WTC11 (cell line): ENCODE results near the gene VAMP2. TPM values are rescaled to one million over a fixed set of nuclear protein-coding genes. Genes with fewer than 3 reads are reported as not detected.

Source experiments
- ATAC-seq: fragments of 200-7000 bp; cut with Tn5 transposase; 2 replicates; pipeline ENCODE4 v1.10.0; 2021; ENCODE audit warnings: mild to moderate bottlenecking, moderate library complexity
- CTCF ChIA-PET: fragments of 300-600 bp; sonication (Branson Sonifier 250); formaldehyde crosslinking; loops from one replicate; lab custom pipeline; 2021; ENCODE audit warnings: antibody characterized with exemption; lab: Charles Lee
- POLR2A ChIA-PET: fragments of 350-600 bp; sonication (Branson Sonifier 250); formaldehyde crosslinking; loops from one replicate; lab custom pipeline; 2021; ENCODE audit warnings: antibody characterized with exemption; lab: Charles Lee
- DNase-seq: peaks from one replicate; pipeline ENCODE4 v3.0.0; 2021; ENCODE audit warnings: low spot score
- H3K27ac Mint-ChIP-seq: 2 replicates; pipeline ENCODE4 v1.8.0; 2021; ENCODE audit warnings: mixed read lengths
- H3K27me3 Mint-ChIP-seq: 2 replicates; pipeline ENCODE4 v1.8.0; 2021; ENCODE audit warnings: low read depth, mild to moderate bottlenecking, moderate library complexity, mixed read lengths
- H3K36me3 Mint-ChIP-seq: 2 replicates; pipeline ENCODE4 v1.8.0; 2021; ENCODE audit warnings: mixed read lengths
- H3K4me1 Mint-ChIP-seq: 2 replicates; pipeline ENCODE4 v1.8.0; 2022; ENCODE audit warnings: mixed read lengths
- H3K4me3 Mint-ChIP-seq: 2 replicates; pipeline ENCODE4 v1.8.0; 2021; ENCODE audit warnings: mild to moderate bottlenecking, moderate library complexity, mixed read lengths
- H3K9me3 Mint-ChIP-seq: 2 replicates; pipeline ENCODE4 v1.8.0; 2021; ENCODE audit warnings: mixed read lengths
- AFF4 ChIP-seq: sonication (generic); formaldehyde crosslinking; IDR thresholded peaks from 2 replicates; pipeline ENCODE4 v1.8.1; 2023; ENCODE audit warnings: mild to moderate bottlenecking, missing genetic modification reagents, borderline replicate concordance
- CREB1 ChIP-seq: sonication (generic); formaldehyde crosslinking; IDR thresholded peaks from 2 replicates; pipeline ENCODE4 v1.8.0; 2023; ENCODE audit warnings: mild to moderate bottlenecking, missing genetic modification reagents
- CREM ChIP-seq: sonication (generic); formaldehyde crosslinking; IDR thresholded peaks from 2 replicates; pipeline ENCODE4 v1.8.1; 2022; ENCODE audit warnings: mild to moderate bottlenecking, missing genetic modification reagents, moderate library complexity
- E2F5 ChIP-seq: sonication (generic); formaldehyde crosslinking; IDR thresholded peaks from 2 replicates; pipeline ENCODE4 v1.8.1; 2022; ENCODE audit warnings: mild to moderate bottlenecking, moderate library complexity, missing genetic modification reagents
- GABPB1 ChIP-seq: sonication (generic); formaldehyde crosslinking; IDR thresholded peaks from 2 replicates; pipeline ENCODE4 v1.8.1; 2023; ENCODE audit warnings: mild to moderate bottlenecking, missing genetic modification reagents
- HMGXB4 ChIP-seq: sonication (generic); formaldehyde crosslinking; IDR thresholded peaks from 2 replicates; pipeline ENCODE4 v1.8.1; 2023; ENCODE audit warnings: mild to moderate bottlenecking, moderate library complexity, missing genetic modification reagents
- TCF7 ChIP-seq: sonication (generic); formaldehyde crosslinking; IDR thresholded peaks from 2 replicates; pipeline ENCODE4 v1.8.0; 2022; ENCODE audit warnings: mild to moderate bottlenecking, low read depth, missing genetic modification reagents, moderate library complexity
- USF1 ChIP-seq: sonication (generic); formaldehyde crosslinking; IDR thresholded peaks from 2 replicates; pipeline ENCODE4 v1.8.0; 2022; ENCODE audit warnings: mild to moderate bottlenecking, missing genetic modification reagents
- ZBTB21 ChIP-seq: sonication (generic); formaldehyde crosslinking; IDR thresholded peaks from 2 replicates; pipeline ENCODE4 v1.8.1; 2023; ENCODE audit warnings: mild to moderate bottlenecking, missing genetic modification reagents, borderline replicate concordance
- ZNF219 ChIP-seq: sonication (generic); formaldehyde crosslinking; IDR thresholded peaks from 2 replicates; pipeline ENCODE4 v1.8.0; 2023; ENCODE audit warnings: missing genetic modification reagents, mild to moderate bottlenecking, borderline replicate concordance
- ZNF232 ChIP-seq: sonication (generic); formaldehyde crosslinking; IDR thresholded peaks from 2 replicates; pipeline ENCODE4 v1.8.0; 2022; ENCODE audit warnings: mild to moderate bottlenecking, missing genetic modification reagents
- ZNF396 ChIP-seq: fragments of 250-450 bp; sonication (Bioruptor Pico); IDR thresholded peaks from 2 replicates; pipeline ENCODE4 v1.8.0; 2021; ENCODE audit warnings: mild to moderate bottlenecking, moderate library complexity, borderline replicate concordance
- ZNF425 ChIP-seq: fragments of 250-450 bp; sonication (Bioruptor Pico); conservative IDR thresholded peaks from 2 replicates; pipeline ENCODE4 v1.9.0; 2021; ENCODE audit warnings: mild to moderate bottlenecking
- total RNA-seq: library from RNA; stranded (reverse); gene quantifications from 3 replicates; pipeline ENCODE4 v1.2.3, GENCODE V29; 2021
- TF ChIP-seq, protein P1 (sequence below): fragments of 250-450 bp; sonication (Bioruptor Pico); IDR thresholded peaks from 2 replicates; pipeline ENCODE4 v1.9.0; 2021; ENCODE audit warnings: mild to moderate bottlenecking
- TF ChIP-seq, protein P2 (sequence below): sonication (generic); formaldehyde crosslinking; IDR thresholded peaks from 2 replicates; pipeline ENCODE4 v1.8.0; 2023; ENCODE audit warnings: missing genetic modification reagents, mild to moderate bottlenecking, borderline replicate concordance

VAMP2 gene
- total RNA-seq, 1 experiment from 2014 or later, result 27.4 TPM

DNA sequence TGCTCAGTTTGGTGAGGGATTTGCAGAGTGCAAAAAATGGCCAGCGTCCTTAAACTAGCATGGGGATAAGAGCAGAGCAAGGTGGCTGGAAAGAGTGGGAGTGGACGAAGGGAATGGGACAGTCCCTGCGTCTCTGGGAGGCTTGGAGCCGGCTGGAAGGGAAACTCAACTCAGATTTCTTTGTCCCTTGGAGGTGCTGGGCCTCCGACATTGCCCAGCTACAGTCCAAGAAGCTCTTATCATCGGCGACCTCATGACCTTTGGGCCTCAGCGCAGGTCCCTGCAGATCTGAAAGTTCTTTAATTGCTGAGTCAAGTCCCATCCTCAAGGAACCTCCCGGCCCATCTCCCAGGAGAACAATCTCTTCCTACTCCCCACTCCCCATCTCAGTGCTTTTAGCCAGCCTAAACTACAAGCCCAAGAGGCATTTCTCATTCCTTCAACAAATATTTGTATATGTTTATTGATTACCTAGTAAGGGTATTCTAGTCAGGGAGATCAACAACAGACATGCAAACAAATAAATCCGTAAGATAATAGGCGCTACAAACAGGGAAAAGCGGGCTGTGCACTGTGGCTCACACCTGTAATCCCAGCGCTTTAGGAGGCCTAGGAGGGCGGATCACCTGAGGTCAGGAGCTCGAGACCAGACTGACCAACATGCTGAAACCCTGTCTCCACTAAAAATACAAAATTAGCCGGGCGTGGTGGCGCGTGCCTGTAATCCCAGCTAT, 14.4 kb upstream of the VAMP2 start (continued):
- TF ChIP-seq AFF4 (CRISPR knock-in tag) (no peak), GABPB1 (CRISPR knock-in tag) (no peak), ZNF232 (CRISPR knock-in tag) (no peak), CREB1 (CRISPR knock-in tag) (no peak), USF1 (CRISPR knock-in tag) (0 out of 2 replicates have a peak, but pooled peaks have one; percentile 20)

DNA sequence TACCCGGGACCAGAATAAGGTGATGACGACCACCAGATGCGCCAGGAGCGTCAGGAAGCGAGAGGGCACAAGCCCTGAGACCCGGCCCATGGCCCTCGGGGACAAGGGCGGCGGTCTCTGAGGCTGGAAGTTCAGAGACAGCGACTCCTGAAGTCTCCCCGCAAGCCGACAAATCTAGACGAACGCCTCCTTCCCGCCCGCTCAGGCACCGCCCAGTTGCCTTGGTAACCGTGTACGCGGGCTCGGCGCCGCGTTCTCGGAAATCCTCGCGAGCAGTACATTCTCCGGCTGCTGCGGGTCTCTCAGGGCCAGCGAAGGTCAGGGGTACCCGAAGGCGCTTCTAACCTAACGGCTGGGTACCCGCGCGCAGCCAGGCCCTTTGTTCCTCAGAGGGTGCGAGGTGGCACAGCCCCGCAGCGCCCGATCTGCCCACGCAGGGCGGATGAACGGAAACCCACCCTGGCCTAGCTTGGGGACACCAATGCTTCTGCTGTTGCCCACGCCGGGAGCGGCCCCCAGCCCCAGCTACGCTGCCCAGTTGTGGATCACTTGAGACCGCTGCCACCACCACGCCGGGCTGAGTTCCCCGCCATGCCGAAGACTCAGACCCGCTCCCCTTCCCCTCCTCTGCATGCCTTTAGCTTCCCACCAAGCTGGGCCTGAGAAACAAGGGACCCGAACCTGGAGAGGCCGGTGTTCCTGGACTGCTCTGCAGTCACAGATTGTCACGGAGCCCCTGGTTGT, 13.6 kb upstream of the VAMP2 start, which contains the start of gene TMEM107:
TMEM107 (minus strand) TSS at position 184 of the 744 bp plus-strand sequence; CDS start at position 90, 94 bp downstream.
- H3K36me3 Mint-ChIP-seq, result no peaks in the 10 kb centered on the region
- H3K27me3 Mint-ChIP-seq, result no peaks in the 10 kb centered on the region
- ATAC-seq, result peak; percentile 70
- peak within 1 kb of the TSS; percentile 91 for H3K27ac Mint-ChIP-seq
- peak within 1 kb of the TSS; percentile 85 for H3K4me3 Mint-ChIP-seq
- peak; percentile 93 for DNase-seq
- no peaks in the 10 kb centered on the region for H3K9me3 Mint-ChIP-seq
- ChIA-PET POLR2A (interaction anchor here (0.5 to 1.2 kb wide), 2 partner anchors 18 to 31 kb away, joined by 3 read pairs; no protein-coding TSS in a partner anchor), CTCF (interaction anchor here (0.6 to 1.4 kb wide), 4 partner anchors 13 to 116 kb away, joined by 3 read pairs; no protein-coding TSS in a partner anchor)
- peaks cover 31% of the 10 kb centered on the region for H3K4me1 Mint-ChIP-seq
- no peak for TF ChIP-seq ZNF219 (CRISPR knock-in tag)
- no peak for TF ChIP-seq TCF7 (CRISPR knock-in tag)
- no peak for TF ChIP-seq ZNF396 (CRISPR knock-in tag)
- TF ChIP-seq CREM (CRISPR knock-in tag), result no peak
- peak; percentile 90; the same call in 1 of the 2 replicates for TF ChIP-seq E2F5 (CRISPR knock-in tag)
- TF ChIP-seq, protein P1, sequence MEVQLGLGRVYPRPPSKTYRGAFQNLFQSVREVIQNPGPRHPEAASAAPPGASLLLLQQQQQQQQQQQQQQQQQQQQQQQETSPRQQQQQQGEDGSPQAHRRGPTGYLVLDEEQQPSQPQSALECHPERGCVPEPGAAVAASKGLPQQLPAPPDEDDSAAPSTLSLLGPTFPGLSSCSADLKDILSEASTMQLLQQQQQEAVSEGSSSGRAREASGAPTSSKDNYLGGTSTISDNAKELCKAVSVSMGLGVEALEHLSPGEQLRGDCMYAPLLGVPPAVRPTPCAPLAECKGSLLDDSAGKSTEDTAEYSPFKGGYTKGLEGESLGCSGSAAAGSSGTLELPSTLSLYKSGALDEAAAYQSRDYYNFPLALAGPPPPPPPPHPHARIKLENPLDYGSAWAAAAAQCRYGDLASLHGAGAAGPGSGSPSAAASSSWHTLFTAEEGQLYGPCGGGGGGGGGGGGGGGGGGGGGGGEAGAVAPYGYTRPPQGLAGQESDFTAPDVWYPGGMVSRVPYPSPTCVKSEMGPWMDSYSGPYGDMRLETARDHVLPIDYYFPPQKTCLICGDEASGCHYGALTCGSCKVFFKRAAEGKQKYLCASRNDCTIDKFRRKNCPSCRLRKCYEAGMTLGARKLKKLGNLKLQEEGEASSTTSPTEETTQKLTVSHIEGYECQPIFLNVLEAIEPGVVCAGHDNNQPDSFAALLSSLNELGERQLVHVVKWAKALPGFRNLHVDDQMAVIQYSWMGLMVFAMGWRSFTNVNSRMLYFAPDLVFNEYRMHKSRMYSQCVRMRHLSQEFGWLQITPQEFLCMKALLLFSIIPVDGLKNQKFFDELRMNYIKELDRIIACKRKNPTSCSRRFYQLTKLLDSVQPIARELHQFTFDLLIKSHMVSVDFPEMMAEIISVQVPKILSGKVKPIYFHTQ (CRISPR knock-in tag), result no peak
- TF ChIP-seq, protein P2, sequence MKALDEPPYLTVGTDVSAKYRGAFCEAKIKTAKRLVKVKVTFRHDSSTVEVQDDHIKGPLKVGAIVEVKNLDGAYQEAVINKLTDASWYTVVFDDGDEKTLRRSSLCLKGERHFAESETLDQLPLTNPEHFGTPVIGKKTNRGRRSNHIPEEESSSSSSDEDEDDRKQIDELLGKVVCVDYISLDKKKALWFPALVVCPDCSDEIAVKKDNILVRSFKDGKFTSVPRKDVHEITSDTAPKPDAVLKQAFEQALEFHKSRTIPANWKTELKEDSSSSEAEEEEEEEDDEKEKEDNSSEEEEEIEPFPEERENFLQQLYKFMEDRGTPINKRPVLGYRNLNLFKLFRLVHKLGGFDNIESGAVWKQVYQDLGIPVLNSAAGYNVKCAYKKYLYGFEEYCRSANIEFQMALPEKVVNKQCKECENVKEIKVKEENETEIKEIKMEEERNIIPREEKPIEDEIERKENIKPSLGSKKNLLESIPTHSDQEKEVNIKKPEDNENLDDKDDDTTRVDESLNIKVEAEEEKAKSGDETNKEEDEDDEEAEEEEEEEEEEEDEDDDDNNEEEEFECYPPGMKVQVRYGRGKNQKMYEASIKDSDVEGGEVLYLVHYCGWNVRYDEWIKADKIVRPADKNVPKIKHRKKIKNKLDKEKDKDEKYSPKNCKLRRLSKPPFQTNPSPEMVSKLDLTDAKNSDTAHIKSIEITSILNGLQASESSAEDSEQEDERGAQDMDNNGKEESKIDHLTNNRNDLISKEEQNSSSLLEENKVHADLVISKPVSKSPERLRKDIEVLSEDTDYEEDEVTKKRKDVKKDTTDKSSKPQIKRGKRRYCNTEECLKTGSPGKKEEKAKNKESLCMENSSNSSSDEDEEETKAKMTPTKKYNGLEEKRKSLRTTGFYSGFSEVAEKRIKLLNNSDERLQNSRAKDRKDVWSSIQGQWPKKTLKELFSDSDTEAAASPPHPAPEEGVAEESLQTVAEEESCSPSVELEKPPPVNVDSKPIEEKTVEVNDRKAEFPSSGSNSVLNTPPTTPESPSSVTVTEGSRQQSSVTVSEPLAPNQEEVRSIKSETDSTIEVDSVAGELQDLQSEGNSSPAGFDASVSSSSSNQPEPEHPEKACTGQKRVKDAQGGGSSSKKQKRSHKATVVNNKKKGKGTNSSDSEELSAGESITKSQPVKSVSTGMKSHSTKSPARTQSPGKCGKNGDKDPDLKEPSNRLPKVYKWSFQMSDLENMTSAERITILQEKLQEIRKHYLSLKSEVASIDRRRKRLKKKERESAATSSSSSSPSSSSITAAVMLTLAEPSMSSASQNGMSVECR (CRISPR knock-in tag), result no peak
- peak; percentile 34; the same call in 1 of the 2 replicates for TF ChIP-seq HMGXB4 (CRISPR knock-in tag)
- no peak for TF ChIP-seq ZNF425 (CRISPR knock-in tag)
- no peak for TF ChIP-seq ZBTB21
